Measurements from ENCODE around the gene PTPRJ.

GRCh38 chr11:47944632-47945031 lies 35.7 kb upstream of the PTPRJ start:
- no peak for TF ChIP-seq CTCF (CRISPR knock-in tag; IDR thresholded peaks at IDR 0.05)
- TF ChIP-seq ZNF281 (CRISPR knock-in tag; IDR thresholded peaks at IDR 0.05; ENCODE audit: borderline replicate concordance): no peak
- TF ChIP-seq GABPA (IDR thresholded peaks at IDR 0.05; ENCODE audit: low read depth, low read length): no peak
- no peak for TF ChIP-seq GABPA (CRISPR knock-in tag; IDR thresholded peaks at IDR 0.05; ENCODE audit: low read depth)
- no peak for TF ChIP-seq MAZ (IDR thresholded peaks at IDR 0.05; ENCODE audit: borderline replicate concordance, low read depth, low read length)
- TF ChIP-seq MAZ (CRISPR knock-in tag; IDR thresholded peaks at IDR 0.05; ENCODE audit: low read depth): no peak
- no peak for TF ChIP-seq ZFP91 (CRISPR knock-in tag; IDR thresholded peaks at IDR 0.05; ENCODE audit: borderline replicate concordance)
- no peak for TF ChIP-seq ZNF773 (CRISPR knock-in tag; IDR thresholded peaks at IDR 0.05; ENCODE audit: borderline replicate concordance)
- TF ChIP-seq ZNF766 (CRISPR knock-in tag; IDR thresholded peaks at IDR 0.05; ENCODE audit: borderline replicate concordance): no peak
- TF ChIP-seq POLR2AphosphoS5 (IDR thresholded peaks at IDR 0.05; ENCODE audit: low read depth, low read length): no peak
- no peak for TF ChIP-seq ATF3 (CRISPR knock-in tag; IDR thresholded peaks at IDR 0.05)
- no peak for TF ChIP-seq ZNF597 (CRISPR knock-in tag; IDR thresholded peaks at IDR 0.05)
- no peak for TF ChIP-seq ZNF263 (CRISPR knock-in tag; IDR thresholded peaks at IDR 0.05)
- no peak for TF ChIP-seq ZFP37 (CRISPR knock-in tag; IDR thresholded peaks at IDR 0.05; ENCODE audit: borderline replicate concordance)
- no peak for TF ChIP-seq ZNF704 (CRISPR knock-in tag; IDR thresholded peaks at IDR 0.05; ENCODE audit: borderline replicate concordance)
